Iris pigment epithelial cell (primary cell): Measurements from ENCODE around the gene BRAF.
"Not testable (repeated sequence)": the region's sequence is repeated elsewhere in the genome, so short reads cannot be mapped to it uniquely, and the experiment has no call there.

Experiments
- DNase-seq: peaks from one replicate; pipeline ENCODE4 v3.0.0-alpha.2; 2011; ENCODE audit warnings: low read depth

BRAF gene

DNA sequence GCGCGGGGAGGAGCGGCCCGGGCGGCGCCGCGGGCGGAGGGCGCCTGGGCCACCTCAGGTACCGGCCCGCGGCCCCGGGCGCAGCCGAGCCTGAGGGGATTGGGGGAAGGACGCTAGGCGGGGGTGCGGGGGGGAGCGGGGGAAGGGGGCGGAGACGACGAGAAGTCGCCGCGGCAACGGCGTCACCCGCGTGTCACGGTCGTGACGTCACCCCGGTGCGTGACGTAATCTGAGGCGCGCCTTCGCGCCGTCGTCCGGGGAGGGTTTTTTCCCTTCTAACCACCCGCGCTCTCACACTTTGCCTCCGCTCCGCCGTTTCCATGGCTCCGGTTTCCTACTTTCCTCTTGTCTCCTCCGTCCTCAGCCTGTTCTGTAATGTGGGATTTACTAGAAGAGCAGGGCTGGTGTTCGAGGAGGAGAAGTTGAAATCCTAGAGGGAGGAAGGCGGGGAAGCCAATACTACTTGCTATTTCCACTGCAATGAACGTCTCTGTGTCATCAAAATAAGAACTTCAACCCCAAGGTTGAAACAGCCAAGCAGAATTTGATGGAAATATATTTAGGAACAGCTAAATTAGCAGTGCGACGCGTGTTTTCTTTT lies at the start of gene BRAF:
Gene BRAF, minus strand, starts transcription at position 109 of the 601 bp plus-strand sequence. CDS start 226 bp downstream, outside the sequence.
- peak; percentile 85 for DNase-seq

DNA sequence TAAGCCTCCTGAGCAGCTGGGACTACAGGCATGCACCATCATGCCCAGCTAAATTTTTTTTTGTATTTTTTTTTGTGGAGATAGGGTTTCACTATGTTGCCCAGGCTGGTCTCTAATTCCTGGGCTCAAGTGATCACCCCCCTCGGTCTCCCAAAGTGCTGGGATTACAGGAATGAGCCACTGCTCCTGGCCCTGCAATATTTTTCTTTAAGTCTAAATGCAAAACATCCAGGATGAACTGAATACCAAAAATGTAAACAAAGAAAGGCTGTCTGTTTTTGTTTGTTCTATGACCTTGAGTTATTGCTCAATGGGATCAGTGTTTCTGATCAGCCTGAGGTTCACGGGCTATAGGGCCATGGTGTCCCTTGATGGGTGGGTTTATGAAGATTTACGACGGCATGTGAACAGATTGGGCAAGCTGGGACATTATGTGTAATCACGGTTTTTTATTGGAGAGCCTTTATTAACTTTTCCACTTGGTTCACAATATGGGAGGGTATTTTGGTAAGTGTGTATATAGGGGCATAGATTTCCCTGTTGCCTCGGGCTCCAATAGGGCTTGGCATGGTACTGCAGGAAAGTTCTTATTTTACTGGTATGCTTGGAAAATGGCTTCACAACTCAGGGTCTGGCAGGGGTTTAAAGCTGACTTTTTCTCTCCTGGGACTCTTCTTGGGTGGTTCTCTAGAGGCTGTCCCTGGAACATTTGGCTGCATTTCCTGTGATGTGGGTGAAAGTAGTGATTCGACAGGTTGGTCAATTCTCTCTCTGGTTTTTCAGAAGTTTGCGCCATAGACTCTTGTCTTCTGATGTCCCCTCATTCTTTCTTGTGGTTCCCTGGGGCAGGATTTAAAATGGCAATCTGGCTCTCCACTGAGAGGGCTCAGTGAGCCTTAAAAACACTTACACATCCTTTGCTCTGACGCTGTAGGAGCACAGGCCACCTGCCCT lies 48.4 kb upstream of the BRAF start:
- peak; percentile 6 for DNase-seq

DNA sequence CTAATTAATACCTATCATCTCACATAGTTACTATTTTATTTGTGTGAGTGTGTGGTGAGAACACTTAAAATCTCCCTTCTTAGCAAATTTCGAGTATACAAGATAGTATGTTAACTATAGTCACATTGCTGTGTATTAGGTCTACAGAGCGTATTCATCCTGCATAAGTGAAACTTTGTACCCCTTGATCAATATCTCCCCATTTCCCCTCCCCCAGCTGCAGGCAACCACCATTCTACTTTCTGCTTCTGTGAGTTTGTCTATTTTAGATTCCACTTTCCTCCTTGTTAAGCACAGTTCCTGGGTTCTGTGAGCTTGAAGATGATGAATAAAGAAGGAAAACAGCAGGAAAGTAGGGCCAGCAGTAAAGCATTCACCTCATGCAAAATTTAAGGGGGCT lies 47.6 kb upstream of the BRAF start:
- no peak for DNase-seq

DNA sequence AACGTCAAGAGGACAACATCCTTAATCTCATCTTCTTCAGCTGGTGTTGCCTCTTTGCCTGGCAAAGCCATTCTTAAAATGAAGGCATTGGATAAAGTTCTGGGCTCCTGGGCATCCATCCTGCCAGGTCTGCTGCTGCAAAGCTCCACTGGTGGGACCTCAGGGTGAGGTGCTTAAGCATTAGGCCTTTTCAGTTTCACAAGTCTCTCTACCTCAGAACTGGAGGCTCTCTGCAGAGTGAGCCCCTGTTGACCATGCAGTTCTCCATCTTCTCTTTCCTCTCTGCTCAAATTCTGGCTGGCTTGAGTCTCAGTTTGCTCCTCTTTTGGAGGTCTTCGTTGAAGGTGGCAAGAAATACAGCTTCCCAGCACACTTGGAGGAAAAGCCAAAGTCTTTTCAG lies 42.7 kb upstream of the BRAF start:
- no peak for DNase-seq

GRCh38 chr7:140966561-140967233 lies 42.0 kb upstream of the BRAF start:
- DNase-seq = no peak

- no peak for DNase-seq
These were observed 36.4 kb upstream of the BRAF start for GRCh38 chr7:140961117-140961516.

DNA sequence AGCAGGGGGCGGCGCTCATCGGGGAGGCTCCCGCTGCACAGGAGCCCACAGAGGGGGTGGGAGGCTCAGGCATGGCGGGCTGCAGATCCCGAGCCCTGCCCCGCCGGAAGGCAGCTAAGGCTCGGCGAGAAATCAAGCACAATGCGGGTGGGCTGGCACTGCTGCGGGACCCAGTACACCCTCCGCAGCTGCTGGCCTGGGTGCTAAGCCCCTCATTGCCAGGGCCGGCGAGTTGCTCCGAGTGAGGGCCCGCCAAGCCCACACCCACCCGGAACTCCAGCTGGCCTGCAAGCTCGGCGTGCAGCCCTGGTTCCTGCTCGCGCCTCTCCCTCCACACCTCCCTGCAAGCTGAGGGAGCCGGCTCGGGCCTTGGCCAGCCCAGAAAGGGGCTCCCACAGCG lies 32.3 kb upstream of the BRAF start:
- DNase-seq = not testable (repeated sequence)

DNA sequence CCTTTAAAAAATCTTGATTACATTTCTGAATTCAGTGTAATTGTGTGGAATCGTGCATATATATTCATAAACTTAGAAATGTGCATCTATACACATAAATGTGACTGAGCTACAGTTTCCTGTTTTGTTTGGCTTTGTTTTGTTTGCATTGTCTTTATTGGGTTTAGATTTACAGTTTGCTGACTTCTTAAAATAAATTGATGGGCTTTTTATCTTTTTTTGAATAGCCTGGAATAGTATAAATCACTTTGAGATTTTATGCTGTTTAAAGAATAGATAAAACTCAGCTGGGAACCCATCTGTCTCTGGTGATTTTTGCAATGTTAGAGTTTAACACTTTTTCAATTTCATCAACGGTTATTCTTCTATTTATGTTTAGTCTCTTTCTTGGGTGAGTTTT lies 21.2 kb upstream of the BRAF start:
- no peak for DNase-seq

- DNase-seq = not testable (repeated sequence)
These were observed 17.5 kb upstream of the BRAF start for GRCh38 chr7:140942242-140942641.

GRCh38 chr7:140940898-140941297 lies 16.2 kb upstream of the BRAF start:
- DNase-seq = no peak

DNA sequence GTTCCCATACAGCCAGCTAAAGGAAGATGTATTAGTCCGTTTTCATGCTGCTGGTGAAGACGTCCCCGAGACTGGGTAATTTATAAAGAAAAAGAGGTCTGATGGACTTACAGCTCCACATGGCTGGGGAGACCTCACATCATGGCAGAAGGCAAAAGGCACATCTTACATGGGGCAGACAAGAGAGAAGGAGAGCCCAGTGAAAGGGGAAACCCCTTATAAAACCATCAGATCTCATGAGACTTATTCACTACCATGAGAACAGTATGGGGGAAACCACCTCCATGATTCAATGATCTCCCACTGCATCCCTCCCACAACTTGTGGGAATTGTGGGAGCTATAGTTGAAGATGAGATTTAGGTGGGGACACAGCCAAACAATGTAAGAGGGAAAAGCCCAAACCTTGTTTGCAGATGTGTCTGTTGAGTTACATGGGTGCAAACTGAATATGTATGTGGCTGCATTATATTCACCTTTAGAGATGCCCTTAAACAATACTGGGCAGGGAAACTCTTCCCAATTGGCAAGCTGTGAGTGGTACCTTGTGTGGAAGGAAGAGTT lies 13.1 kb upstream of the BRAF start:
- DNase-seq = no peak

- no peak for DNase-seq
These were observed 4.0 kb upstream of the BRAF start for GRCh38 chr7:140928491-140929309.

DNA sequence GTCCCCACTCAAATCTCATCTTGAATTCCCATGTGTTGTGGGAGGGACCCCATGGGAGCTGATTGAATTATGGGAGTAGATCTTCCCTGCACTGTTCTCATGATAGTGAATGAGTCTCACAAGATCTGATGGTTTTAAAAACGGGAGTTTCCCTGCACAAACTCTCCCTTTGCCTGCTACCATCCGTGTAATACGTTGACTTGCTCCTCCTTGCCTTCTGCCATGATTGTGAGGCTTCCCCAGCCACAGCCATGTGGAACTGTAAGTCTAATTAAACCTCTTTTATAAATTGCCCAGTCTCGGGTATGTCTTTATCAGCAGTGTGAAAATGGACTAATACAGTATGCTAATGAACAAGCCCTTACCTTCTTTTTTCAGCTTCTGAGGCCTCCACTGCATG lies 3.2 kb upstream of the BRAF start:
- not testable (repeated sequence) for DNase-seq

- DNase-seq = no peak
These were observed 2.6 kb upstream of the BRAF start for GRCh38 chr7:140927351-140927750.

DNA sequence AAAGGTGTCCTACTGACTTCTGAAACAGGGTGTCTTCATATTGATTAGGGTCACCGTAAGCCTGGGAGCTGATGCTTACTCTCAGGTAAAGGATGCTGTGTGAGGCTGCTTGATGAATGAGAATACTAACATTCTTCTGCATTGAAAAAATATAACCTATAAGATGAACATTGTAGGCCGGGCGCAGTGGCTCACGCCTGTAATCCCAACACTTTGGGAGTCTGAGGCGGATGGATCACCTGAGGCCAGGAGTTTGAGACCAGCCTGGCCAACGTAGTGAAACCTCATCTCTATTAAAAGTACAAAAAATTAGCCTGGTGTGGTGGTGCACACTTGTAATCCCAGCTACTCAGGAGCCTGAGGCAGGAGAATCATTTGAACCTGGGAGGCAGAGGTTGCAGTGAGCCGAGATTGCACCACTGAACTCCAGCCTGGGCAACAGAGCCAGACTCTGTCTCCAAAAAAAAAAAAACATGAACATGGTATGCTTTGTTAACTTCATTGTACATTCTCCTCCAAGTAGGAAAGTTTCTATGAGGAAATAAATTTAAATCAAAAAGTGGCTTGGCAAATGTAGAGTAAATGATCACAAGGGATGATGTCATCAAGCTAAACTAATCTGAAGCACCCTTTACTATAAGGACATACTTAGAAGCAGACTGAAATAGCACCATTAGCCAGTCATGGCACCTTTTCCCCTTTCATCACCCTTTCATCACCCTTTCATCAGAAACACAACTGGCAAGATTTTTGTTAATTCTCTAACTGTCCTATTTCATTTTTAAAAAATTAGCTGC lies 1.5 kb upstream of the BRAF start:
- DNase-seq = no peak

DNA sequence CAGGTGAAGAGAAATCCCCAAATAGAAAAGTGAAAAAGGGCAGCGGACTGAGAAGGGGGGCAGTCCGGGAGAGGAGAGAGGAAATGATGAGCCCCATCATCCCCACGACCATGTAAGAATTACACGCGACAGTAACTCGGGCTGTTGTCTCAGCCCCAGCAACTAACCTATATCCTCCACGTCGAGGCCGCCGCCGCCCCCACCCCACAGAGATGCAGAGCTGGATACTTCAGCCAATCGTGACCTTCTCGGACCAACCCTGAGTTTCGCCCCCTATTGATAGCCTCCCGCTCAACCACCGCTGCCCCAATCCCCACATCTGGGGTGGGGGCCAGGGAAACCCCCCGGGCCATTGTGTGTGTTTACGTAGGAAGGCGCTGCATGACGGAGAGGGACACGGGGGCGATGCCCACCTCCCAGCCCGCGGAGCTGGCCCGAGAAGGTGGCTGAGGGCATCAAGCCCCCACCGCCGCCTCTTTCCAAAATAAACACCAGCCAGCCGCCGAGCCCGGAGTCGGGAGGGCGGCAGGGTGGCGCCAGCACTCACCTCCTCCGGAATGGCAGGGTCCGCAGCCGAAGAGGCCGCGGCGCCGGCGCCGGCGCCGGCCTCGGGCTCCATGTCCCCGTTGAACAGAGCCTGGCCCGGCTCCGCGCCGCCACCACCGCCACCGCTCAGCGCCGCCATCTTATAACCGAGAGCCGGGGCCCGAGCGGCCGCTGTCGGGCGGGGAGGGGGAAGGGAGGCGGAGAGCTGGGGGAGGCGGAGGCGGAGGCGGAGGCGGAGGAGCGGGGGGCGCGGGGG lies 509 bp downstream of the BRAF start:
- peak; percentile 60 for DNase-seq

DNA sequence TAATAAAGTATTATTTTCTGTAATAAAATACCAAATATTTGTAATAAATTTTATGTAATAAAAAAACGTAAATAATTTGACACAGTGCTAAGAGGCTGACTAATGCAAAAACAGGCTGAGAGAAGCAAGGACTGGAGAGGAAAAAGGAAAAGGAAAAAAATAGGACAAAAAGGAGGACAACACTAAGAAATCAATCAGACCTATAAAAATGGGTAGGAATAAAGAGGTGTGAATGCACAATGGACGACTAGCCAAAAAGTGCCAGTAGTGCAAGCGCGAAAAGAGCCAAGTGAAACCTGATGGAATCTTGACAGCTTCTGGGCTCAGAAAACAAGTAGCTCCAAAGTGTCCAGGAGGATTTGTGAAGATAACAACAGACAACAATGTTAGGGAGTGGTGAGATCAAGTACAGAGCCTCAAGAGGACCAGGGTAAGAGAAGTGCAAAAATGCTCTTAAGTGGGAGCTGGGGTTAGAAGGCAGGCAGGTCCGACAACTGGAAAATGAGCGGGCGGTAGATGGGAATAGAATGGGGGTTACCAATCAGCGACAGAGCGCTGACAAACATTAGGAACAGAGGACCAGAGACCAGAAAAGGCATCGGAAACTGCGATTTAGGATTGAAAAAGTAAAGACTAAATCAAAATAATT lies 1.2 kb downstream of the BRAF start:
- peak; percentile 10 for DNase-seq

- no peak for DNase-seq
These were observed 1.9 kb downstream of the BRAF start for GRCh38 chr7:140922741-140923345.

GRCh38 chr7:140920745-140921144 lies 4.0 kb downstream of the BRAF start:
- DNase-seq = no peak
